ENCODE data around the gene UNC13D. TPM values are rescaled to one million over a fixed set of nuclear protein-coding genes. Genes with fewer than 3 reads are reported as not detected.

UNC13D gene
- total RNA-seq, 1 donor from 2014 or later = 33.1 TPM

DNA sequence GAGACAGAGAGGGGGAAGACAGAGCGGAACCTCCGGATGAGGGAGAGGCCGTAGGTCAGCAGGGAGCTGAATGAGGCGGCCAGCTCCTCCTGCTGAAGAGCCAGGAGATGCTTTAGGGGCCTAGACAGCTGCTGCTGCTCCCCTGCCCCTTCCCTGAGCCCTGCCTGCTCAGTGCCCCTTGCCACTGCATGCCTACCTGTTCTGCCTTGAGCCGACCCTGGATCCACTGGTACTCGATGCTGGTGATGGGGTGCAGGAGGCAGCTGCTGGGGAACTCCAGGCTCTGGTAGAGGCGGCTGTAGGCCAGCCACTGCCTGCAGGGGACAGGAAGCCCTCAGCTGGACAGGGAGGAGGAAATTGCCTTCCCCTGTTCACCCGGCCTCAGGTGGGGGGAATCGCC, 7.6 kb downstream of the UNC13D start:
- no peak for DNase-seq (ENCODE audit: low spot score in 2 of 2)
- Histone ChIP-seq H3K36me3 (peaks cover 10 to 46% of the 10 kb centered on the region in 2 donors), H3K27me3 (no peaks in the 10 kb centered on the region), H3K4me3 (no peak overlapping the region), H3K27ac (no peak overlapping the region), H3K9me3 (no peaks in the 10 kb centered on the region), H3K4me1 (no peaks in the 10 kb centered on the region)
- intact Hi-C loops (cut with DNase I) = no loop called here
- TF ChIP-seq, protein P1, sequence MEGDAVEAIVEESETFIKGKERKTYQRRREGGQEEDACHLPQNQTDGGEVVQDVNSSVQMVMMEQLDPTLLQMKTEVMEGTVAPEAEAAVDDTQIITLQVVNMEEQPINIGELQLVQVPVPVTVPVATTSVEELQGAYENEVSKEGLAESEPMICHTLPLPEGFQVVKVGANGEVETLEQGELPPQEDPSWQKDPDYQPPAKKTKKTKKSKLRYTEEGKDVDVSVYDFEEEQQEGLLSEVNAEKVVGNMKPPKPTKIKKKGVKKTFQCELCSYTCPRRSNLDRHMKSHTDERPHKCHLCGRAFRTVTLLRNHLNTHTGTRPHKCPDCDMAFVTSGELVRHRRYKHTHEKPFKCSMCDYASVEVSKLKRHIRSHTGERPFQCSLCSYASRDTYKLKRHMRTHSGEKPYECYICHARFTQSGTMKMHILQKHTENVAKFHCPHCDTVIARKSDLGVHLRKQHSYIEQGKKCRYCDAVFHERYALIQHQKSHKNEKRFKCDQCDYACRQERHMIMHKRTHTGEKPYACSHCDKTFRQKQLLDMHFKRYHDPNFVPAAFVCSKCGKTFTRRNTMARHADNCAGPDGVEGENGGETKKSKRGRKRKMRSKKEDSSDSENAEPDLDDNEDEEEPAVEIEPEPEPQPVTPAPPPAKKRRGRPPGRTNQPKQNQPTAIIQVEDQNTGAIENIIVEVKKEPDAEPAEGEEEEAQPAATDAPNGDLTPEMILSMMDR (IDR thresholded peaks at IDR 0.05) = no peak

DNA sequence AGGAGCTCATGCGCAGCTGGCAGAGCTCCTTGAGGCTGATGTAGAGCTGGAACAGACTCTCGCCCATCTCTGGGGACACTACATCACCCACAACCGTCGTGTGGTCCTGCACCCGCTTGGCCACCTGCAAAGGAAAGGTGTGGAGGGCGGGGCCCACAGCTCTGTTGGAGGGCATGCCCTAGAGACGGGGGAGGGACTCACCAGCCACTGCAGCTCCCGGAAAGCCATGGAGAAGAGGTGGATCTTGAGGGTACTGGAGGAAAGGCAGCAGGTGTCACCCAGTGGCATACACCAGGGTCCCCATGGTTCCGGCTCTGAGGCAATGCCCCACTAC, 8.6 kb downstream of the UNC13D start:
- H3K4me3 ChIP-seq = no peak overlapping the region
- no peaks in the 10 kb centered on the region for H3K9me3 ChIP-seq
- peaks cover 14 to 54% of the 10 kb centered on the region in 2 donors for H3K36me3 ChIP-seq
- TF ChIP-seq, protein P1 (IDR thresholded peaks at IDR 0.05) = no peak
- intact Hi-C loops (cut with DNase I) = no loop called here
- H3K27ac ChIP-seq = no peak overlapping the region
- no peaks in the 10 kb centered on the region for H3K27me3 ChIP-seq
- no peaks in the 10 kb centered on the region for H3K4me1 ChIP-seq
- DNase-seq (ENCODE audit: low spot score in 2 of 2) = no peak

DNA sequence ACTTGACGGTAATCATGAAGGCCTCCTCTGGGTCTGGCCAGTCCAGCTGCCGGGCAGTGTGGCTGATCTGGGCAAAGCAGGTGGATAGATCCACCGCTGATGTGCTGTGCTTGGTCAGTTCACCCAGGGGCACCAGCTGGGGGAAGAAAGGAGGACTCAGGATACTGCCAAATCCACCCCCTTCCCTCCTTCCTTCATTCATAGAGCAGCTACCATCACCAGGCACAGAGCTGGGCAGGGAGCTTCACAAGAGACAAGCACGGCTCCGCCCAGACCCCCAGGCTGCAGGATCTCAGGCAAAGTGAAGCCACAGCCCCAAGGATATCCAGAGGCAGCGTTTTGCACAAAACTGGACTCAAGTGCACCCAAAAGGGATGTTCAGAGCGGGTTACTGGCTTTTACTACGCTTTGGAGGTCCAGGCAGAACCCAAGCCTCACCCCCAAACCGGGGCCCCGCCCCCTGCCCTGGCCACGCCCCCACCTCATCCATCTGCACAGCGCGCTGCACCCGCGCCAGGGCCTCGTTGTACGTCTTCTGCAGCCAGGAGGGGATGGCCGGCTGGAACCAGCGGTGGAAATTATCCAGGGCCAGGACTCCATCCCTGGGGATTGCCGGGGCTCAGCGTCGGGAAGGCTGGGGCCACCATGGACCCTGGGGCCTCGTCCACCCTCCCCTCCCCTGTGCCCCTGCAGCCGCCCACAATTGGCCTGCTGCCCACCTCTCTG, 9.1 kb downstream of the UNC13D start:
- DNase-seq (ENCODE audit: low spot score in 2 of 2) = no peak
- intact Hi-C loops (cut with DNase I) = no loop called here
- peaks cover 17 to 54% of the 10 kb centered on the region in 2 donors for H3K36me3 ChIP-seq
- H3K4me3 ChIP-seq = no peak overlapping the region
- H3K27ac ChIP-seq = no peak overlapping the region
- no peaks in the 10 kb centered on the region for H3K9me3 ChIP-seq
- no peaks in the 10 kb centered on the region for H3K27me3 ChIP-seq
- H3K4me1 ChIP-seq = no peaks in the 10 kb centered on the region
- TF ChIP-seq, protein P1 (IDR thresholded peaks at IDR 0.05) = no peak

DNA sequence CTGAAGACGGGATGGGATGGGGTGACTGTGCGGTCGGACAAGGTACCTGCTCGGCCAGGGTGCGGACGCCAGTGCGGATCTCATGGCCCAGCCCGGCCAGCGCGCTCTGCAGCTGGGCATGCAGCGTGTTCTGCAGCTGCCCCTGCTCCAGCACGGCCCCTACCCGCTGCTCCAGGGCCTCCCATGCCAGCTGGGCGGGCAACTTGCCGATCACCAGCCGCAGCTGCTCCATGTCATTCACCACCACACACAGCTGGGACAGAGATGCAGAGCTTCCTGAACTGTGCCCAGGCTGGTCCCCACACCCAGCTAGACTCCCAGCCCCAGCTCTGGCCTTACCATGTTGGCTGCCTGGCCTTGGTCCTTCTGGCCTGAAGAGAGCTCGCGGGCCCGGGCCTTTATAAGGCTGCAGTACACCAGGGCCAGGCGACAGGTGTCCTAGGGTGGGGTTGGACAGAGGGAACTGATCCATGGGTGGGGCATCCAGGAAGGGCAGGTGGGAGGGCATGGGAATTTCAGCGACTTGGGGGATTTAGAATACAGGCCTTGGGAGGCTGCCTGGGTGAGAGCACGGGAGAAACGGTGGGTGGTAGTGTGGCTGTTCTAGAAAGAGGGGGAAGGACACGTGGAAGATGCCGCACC, 9.8 kb downstream of the UNC13D start:
- TF ChIP-seq, protein P1 (IDR thresholded peaks at IDR 0.05) = no peak
- H3K4me1 ChIP-seq = no peaks in the 10 kb centered on the region
- intact Hi-C loops (cut with DNase I) = no loop called here
- no peak overlapping the region for H3K27ac ChIP-seq
- H3K9me3 ChIP-seq = no peaks in the 10 kb centered on the region
- H3K36me3 ChIP-seq = peaks cover 17 to 55% of the 10 kb centered on the region in 2 donors
- no peaks in the 10 kb centered on the region for H3K27me3 ChIP-seq
- no peak for DNase-seq (ENCODE audit: low spot score in 2 of 2)
- no peak overlapping the region for H3K4me3 ChIP-seq

DNA sequence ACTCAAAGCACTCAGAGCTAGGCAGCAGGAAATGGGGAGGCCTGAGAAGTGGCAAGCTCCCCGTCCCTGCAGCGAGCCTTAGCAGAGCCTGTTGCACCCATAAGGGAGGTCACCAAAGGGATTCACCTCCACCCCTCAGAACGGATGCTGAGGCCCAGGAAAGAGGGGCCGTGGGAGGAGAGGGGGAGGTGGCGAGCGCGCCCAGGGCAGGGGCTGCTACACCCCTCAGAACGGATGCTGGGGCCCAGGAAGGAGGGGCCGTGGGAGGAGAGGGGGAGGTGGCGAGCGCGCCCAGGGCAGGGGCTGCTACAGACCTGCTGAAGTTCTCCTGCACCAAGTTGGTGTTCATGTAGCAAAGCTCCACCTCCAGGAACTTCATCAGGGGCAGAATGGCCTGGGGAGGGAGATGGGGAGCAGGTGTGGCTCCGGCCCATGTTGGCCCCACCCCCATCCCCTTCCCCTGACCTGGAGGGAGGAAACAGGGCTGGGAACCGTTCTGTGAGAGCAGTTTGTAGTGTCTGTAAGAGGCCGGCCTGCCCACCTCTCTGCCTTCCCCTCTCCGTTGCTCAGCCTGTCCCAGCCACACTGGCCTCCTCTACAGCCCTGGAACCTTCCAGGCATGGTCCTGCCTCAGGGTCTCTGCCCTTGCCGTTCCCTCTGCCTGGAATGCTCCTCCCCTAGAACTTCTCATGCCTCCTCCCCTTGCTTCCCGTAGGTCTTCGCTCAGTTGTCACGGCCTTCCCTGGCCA, 11.4 kb downstream of the UNC13D start:
- TF ChIP-seq, protein P1 (IDR thresholded peaks at IDR 0.05) = no peak
- intact Hi-C loops (cut with DNase I) = no loop called here
- peaks cover 21 to 45% of the 10 kb centered on the region in 2 donors for H3K36me3 ChIP-seq
- no peaks in the 10 kb centered on the region for H3K27me3 ChIP-seq
- no peak overlapping the region for H3K4me3 ChIP-seq
- H3K4me1 ChIP-seq = peaks cover 2 to 5% of the 10 kb centered on the region in 2 donors
- H3K27ac ChIP-seq = peak overlapping the region in 1 of 2 donors; percentile 35
- H3K9me3 ChIP-seq = no peaks in the 10 kb centered on the region
- DNase-seq (ENCODE audit: low spot score in 2 of 2) = no peak

Data from ascending aorta (tissue), 2 donors.